Right cardiac atrium (tissue), 5 donors: ENCODE data around the gene DYNC2I2. TPM values are rescaled to one million over a fixed set of nuclear protein-coding genes. Genes with fewer than 3 reads are reported as not detected.
A peak's percentile ranks its signal among the peaks of the same experiment; 100 is the strongest.
"Not testable (repeated sequence)": the region's sequence is repeated elsewhere in the genome, so short reads cannot be mapped to it uniquely, and the experiment has no call there.

Experiments
- ATAC-seq, 2 donors: fragments of 200-7000 bp; cut with Tn5 transposase; one replicate each; pipeline versions ENCODE4 v1.8.0 to v1.9.1; 2020; ENCODE audit warnings: moderate library complexity in 2 of 2, mild to moderate bottlenecking in 1 of 2
- DNase-seq, 3 donors: peaks; one replicate each; pipeline ENCODE4 v3.0.0-alpha.2; 2020
- H3K27ac ChIP-seq: one replicate; pipeline ENCODE4 v1.5.1; 2013; ENCODE audit warnings: mild to moderate bottlenecking, low read length, control low read depth, moderate library complexity
- H3K27me3 ChIP-seq: one replicate; pipeline ENCODE4 v1.6.1; 2013; ENCODE audit not compliant: control insufficient read depth, insufficient read depth
- H3K4me1 ChIP-seq: one replicate; pipeline ENCODE4 v1.6.1; 2013; ENCODE audit warnings: low read length; ENCODE audit not compliant: control insufficient read depth, insufficient read depth
- H3K4me3 ChIP-seq: one replicate; pipeline ENCODE4 v1.5.1; 2013; ENCODE audit warnings: low read length, control low read depth
- H3K9me3 ChIP-seq: one replicate; pipeline ENCODE4 v1.6.1; 2013; ENCODE audit warnings: low read length; ENCODE audit not compliant: control insufficient read depth
- WGBS: extraction: QIAGEN DNeasy Blood & Tissue Kit; methylation state at CpG from one replicate; pipeline ENCODE4 v1.1.7; 2013; 5-methylcytosine and 5-hydroxymethylcytosine counted together
- intact Hi-C, 4 donors: fragments of 100-400 bp; cut with DNase I; formaldehyde crosslinking; loops; one replicate each; pipeline versions ENCODE4 v1.11.0 to v1.14.0; 2022 to 2023
- polyA plus RNA-seq: library from polyadenylated mRNA; stranded (reverse); fragments of 200-250 nt; gene quantifications from one replicate; pipeline ENCODE4 v1.2.3, GENCODE V29; 2013
- total RNA-seq, 4 donors: library from RNA; stranded (reverse); fragmentation: NEBNext Ultra II Directional; extraction: Animal tissue kit (Norgen Biotek cat#: 25700); gene quantifications; one replicate each; pipeline ENCODE4 v1.2.1, GENCODE V29; 2021
- donor health status: healthy with polysubstance abuse.
- donor health status: DM: no; HTN: yes; CAD: no.
- donor health status: DM: no; HTN: no; CAD: no.
- donor health status: DM: no; HTN: yes; CAD: no; lungs with severe emphysema.
- donor health status: DM: yes; HTN: yes; CAD: no.

The DYNC2I2 gene
- total and polyA plus RNA-seq, 5 donors = 13.5 to 30.2 (median 20.1) TPM

- WGBS = 96% methylated on average over 30 of the region's 30 CpGs
- H3K4me1 ChIP-seq, H3K27me3 ChIP-seq, ATAC-seq, H3K9me3 ChIP-seq, H3K27ac ChIP-seq, H3K4me3 ChIP-seq: not testable (repeated sequence)
- intact Hi-C loops = loop anchor here in 1 of 4 donors (10.0 kb wide), 1 partner anchor 324 kb away; the partner anchor contains the start of gene URM1
- peak in 1 of 3 donors; percentile 12 for DNase-seq
Measured at GRCh38 chr9:128699096-128699795, 42.6 kb upstream of the DYNC2I2 start.

GRCh38 chr9:128696923-128697707 is 40.5 kb upstream of the DYNC2I2 start:
- intact Hi-C loops = loop anchor here in 1 of 4 donors (10.0 kb wide), 1 partner anchor 322 kb away; the partner anchor contains the start of gene URM1
- H3K27ac ChIP-seq = no peak overlapping the region
- DNase-seq (no peak), ATAC-seq (no peak)
- 77% methylated on average over 8 of the region's 8 CpGs for WGBS
- H3K27me3 ChIP-seq = no peaks in the 10 kb centered on the region
- H3K9me3 ChIP-seq = no peaks in the 10 kb centered on the region
- H3K4me3 ChIP-seq = no peak overlapping the region
- H3K4me1 ChIP-seq = no peaks in the 10 kb centered on the region

GRCh38 chr9:128694344-128694743 is 37.7 kb upstream of the DYNC2I2 start:
- Histone ChIP-seq H3K4me3 (no peak overlapping the region), H3K9me3 (no peaks in the 10 kb centered on the region), H3K4me1 (no peaks in the 10 kb centered on the region), H3K27me3 (no peaks in the 10 kb centered on the region), H3K27ac (no peak overlapping the region)
- DNase-seq = no peak
- intact Hi-C loops = loop anchor here in 1 of 4 donors (10.0 kb wide), 1 partner anchor 320 kb away; the partner anchor contains the start of gene URM1
- no peak for ATAC-seq
- WGBS = 83% methylated on average over 6 of the region's 6 CpGs

- H3K4me1 ChIP-seq, H3K27me3 ChIP-seq, H3K9me3 ChIP-seq, H3K27ac ChIP-seq, ATAC-seq, H3K4me3 ChIP-seq, DNase-seq: not testable (repeated sequence)
- intact Hi-C loops = loop anchor here in 1 of 4 donors (10.0 kb wide), 1 partner anchor 319 kb away; the partner anchor contains the start of gene URM1
- 84% methylated on average over 3 of the region's 3 CpGs for WGBS
Measured at GRCh38 chr9:128693738-128694137, 37.1 kb upstream of the DYNC2I2 start.

GRCh38 chr9:128690684-128691034 is 34.0 kb upstream of the DYNC2I2 start:
- WGBS = 11% methylated on average over 5 of the region's 5 CpGs
- intact Hi-C loops = loop anchor here in 1 of 4 donors (10.0 kb wide), 1 partner anchor 316 kb away; the partner anchor contains the start of gene URM1
- Histone ChIP-seq H3K9me3 (no peaks in the 10 kb centered on the region), H3K27ac (no peak overlapping the region), H3K4me3 (peak overlapping the region; percentile 99), H3K27me3 (no peaks in the 10 kb centered on the region), H3K4me1 (no peaks in the 10 kb centered on the region)
- no peak for DNase-seq
- no peak for ATAC-seq

DNA sequence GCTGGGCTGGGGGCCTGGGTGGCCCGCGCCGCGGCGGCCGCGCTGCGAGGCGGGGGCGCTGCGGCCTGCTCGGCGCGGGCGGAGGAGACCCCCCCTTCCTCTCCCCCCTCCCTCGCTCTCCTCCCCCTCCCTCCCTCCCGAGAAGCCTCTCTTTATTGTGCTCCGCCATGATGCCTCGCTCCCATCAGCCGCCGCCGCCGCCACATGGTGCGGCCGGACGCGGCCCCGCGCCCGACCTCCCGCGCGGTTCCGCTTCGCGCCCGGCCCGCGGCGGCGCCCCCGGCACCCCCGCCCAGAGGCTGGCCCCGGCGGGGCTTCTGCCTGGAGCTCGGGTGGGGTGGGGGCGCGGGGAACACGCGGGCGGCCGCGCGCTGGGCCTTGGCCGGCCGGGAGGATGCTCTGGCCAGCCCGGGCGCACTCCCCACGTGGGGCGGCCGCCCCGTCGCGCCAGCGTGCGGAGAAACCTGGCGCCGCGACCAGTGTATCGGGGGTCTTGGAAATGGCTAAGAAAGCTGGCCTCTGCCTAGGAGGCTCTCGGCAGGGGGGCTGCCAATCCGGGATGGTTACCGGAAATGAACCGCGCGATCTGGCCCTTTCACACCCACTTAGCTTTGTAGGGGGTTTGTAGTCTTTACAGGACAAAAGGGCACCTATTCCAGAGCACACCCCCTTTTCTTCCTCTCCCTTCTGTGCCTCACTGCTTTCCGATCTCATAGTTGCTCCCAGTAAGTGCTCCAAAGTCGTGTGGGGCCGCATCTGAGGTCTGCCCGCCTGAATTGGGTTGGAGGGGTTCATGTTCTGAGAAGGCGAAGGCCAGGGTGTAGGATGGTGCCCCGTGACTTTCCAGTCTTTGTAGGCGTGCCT is 33.4 kb upstream of the DYNC2I2 start:
- no peak overlapping the region for H3K27ac ChIP-seq
- H3K27me3 ChIP-seq = no peaks in the 10 kb centered on the region
- DNase-seq (peak; percentile 39 to 73 (median 71)), ATAC-seq (no peak)
- H3K4me3 ChIP-seq = peak overlapping the region; percentile 99
- intact Hi-C loops = loop anchor here in 1 of 4 donors (10.0 kb wide), 1 partner anchor 315 kb away; the partner anchor contains the start of gene URM1
- no peaks in the 10 kb centered on the region for H3K4me1 ChIP-seq
- H3K9me3 ChIP-seq = no peaks in the 10 kb centered on the region
- under 1% methylated on average over 82 of the region's 83 CpGs for WGBS

DNA sequence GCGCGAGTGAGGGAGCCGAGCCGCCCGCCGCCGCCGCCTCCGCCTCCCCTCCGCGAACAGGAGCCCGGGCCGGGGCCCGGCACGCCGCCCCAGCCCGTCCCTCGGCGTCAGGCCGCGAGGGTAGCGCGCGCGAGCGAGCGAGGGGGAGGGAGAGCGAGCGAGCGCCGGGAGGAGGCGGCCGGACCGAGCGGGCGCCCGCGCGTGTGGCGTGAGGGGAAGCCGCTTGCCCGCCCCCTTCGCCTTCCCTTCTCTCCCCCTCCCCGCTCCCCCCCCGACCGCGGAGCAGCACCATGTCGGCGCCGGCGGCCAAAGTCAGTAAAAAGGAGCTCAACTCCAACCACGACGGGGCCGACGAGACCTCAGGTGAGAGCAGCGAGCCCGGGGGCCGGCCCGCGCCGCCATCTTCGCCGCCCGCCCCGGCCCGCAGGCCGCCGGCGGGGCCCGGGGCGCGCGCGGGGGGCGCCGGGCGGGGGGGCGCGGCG is 32.7 kb upstream of the DYNC2I2 start:
- Histone ChIP-seq H3K4me1 (peaks cover 3% of the 10 kb centered on the region), H3K27me3 (no peaks in the 10 kb centered on the region), H3K27ac (peak overlapping the region; percentile 90), H3K9me3 (no peaks in the 10 kb centered on the region), H3K4me3 (peak overlapping the region; percentile 99)
- peak in 1 of 2 donors; percentile 14 for ATAC-seq
- intact Hi-C loops = no loop called here
- DNase-seq = peak; percentile 65 to 87 (median 86)
- WGBS = under 1% methylated on average over 80 of the region's 80 CpGs

GRCh38 chr9:128688501-128689292 is 32.0 kb upstream of the DYNC2I2 start, which contains the start of gene SET:
Gene SET (plus strand): TSS chr9:128689222. CDS start chr9:128689583, 361 bp downstream.
- H3K4me3 ChIP-seq = peak within 1 kb of the TSS; percentile 99
- no peaks in the 10 kb centered on the region for H3K27me3 ChIP-seq
- 2% methylated on average over 93 of the region's 93 CpGs for WGBS
- ATAC-seq (peak; percentile 95 to 97), DNase-seq (peak; percentile 97 to 99 (median 99))
- intact Hi-C loops = no loop called here
- peak within 1 kb of the TSS; percentile 90 for H3K27ac ChIP-seq
- no peaks in the 10 kb centered on the region for H3K9me3 ChIP-seq
- peaks cover 3% of the 10 kb centered on the region for H3K4me1 ChIP-seq

GRCh38 chr9:128687453-128687852 is 30.8 kb upstream of the DYNC2I2 start:
- H3K27me3 ChIP-seq = no peaks in the 10 kb centered on the region
- H3K9me3 ChIP-seq = no peaks in the 10 kb centered on the region
- H3K4me3 ChIP-seq = no peak overlapping the region
- H3K27ac ChIP-seq = no peak overlapping the region
- peaks cover 3% of the 10 kb centered on the region for H3K4me1 ChIP-seq
- intact Hi-C loops = no loop called here
- WGBS = 95% methylated on average over 4 of the region's 4 CpGs
- no peak for ATAC-seq
- no peak for DNase-seq
